NB4 (cell line): ENCODE data around the gene PIRT.

Source experiments
- CTCF ChIP-seq: IDR thresholded peaks from one replicate; pipeline ENCODE4 v1.5.1; 2012; ENCODE audit warnings: low read depth, low read length
- POLR2A ChIP-seq: IDR thresholded peaks from 2 replicates; pipeline ENCODE4 v1.6.1; 2011; ENCODE audit warnings: mild to moderate bottlenecking; ENCODE audit not compliant: insufficient read length; ENCODE audit errors: extremely low read depth
- TF ChIP-seq, protein P1 (sequence below): IDR thresholded peaks from 2 replicates; pipeline ENCODE4 v1.6.1; 2011; ENCODE audit warnings: low read depth, low read length

DNA sequence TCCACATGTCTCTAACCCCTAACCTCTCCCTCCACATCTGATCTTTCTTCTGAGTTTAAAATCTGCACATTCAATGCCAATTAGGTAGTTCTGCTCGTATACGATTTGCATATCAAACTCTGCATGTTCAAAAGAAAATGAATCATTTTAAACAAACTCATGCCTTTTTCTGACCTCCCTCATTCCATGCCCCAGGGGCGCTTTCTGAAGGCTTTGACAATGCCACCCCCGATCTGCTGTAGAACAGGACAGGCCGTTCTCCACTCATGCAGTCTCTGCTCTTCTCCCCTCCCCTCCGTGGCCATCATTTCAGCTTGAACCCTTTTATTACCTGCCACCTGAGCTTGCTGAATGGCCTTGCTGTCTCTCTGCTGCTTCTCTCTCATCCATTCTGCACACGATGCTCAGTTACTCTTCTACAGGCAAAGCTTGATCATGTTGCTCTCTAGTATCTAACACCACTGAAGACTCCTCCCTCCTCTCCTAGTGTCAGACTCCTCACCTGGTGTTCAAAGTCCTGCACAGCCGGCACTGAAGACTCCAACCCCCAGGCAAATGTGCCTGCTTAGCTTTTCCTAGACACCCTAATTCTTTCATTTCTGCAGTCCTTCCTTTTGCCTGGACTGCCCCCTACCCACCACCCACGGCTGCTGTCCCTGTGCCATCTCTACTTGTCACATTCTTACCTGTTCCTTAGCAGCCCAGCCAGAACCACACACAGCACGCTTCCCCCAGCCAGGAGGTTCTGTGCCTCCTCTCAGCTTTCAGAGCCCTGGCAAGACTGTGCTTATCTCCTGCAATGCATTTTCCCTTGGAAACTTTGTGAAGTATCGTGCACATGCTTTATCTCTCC, 40.2 kb downstream of the PIRT start:
- TF ChIP-seq CTCF (no peak), POLR2A (no peak)
- TF ChIP-seq, protein P1, sequence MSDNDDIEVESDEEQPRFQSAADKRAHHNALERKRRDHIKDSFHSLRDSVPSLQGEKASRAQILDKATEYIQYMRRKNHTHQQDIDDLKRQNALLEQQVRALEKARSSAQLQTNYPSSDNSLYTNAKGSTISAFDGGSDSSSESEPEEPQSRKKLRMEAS = no peak
